ENCODE results near the gene GLIPR1. TPM values are rescaled to one million over a fixed set of nuclear protein-coding genes. Genes with fewer than 3 reads are reported as not detected.
"Not testable (repeated sequence)": the region's sequence is repeated elsewhere in the genome, so short reads cannot be mapped to it uniquely, and the experiment has no call there.

GLIPR1 gene
- total RNA-seq, 1 experiment from 2014 or later, result 42.0 TPM

GRCh38 chr12:75521224-75521623 lies 40.7 kb downstream of the GLIPR1 start:
- not testable (repeated sequence) for DNase-seq (ENCODE audit: low spot score)

- DNase-seq (ENCODE audit: low spot score), result not testable (repeated sequence)
These were observed 41.6 kb downstream of the GLIPR1 start for GRCh38 chr12:75522124-75522523.

GRCh38 chr12:75525263-75525662 lies 44.7 kb downstream of the GLIPR1 start:
- no peak for DNase-seq (ENCODE audit: low spot score)

DNA sequence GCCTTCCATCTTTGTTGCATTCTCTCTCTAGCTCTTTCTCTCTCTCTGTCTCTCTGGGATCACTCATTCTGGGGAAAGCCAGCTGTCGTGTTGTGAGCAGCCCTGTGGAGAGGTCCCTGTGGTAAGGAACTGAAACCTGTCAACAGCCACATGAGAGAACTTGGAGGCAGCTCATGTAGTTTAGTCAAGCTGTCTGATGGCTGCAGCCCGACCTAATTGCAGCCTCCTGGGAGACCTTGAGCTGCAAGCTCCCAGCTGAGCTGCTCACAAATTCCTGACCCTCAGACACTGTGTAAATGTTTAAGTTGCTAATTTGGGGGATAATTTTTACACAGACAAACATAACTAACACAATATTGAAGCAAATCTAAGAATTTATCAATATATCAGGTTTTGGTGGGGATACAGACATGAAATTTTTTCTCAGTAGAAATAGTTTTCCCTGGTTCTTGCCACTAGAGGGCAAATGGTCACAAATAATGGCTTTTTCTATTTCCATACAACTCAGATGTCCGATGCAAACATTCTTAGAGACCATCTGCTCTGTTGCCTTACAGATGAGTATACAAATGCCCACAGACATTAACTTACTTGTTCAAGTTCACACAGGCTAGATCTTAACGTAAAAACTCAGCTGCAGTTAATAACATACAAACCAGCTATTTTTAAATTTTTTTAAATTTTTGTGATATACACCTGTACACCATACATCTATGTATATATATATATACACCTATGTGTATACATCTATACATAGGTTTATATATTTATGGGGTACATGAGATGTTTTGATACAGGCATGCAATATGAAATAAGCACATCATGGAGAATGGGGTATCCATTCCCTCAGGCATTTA lies 46.3 kb downstream of the GLIPR1 start:
- peak; percentile 59 for DNase-seq (ENCODE audit: low spot score)

DNA sequence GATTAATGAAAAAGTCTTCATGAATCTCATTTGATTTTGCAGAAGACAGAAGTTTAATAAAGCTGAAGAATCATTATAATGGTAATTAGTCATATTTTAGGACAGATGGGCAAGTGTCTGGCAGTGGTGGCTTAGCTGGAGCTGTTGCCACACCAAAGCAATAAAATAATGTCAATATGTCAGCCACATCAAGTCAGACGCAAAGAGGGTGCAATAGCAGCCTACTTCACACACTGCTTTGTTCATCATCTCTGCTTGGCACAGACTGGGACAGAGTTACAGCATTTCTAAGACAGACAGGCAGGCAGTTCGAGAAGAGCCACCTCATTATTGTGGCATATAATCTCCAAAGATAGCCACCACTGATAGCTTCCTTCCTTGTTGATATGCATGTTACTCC lies 47.7 kb downstream of the GLIPR1 start:
- DNase-seq (ENCODE audit: low spot score), result no peak

DNA sequence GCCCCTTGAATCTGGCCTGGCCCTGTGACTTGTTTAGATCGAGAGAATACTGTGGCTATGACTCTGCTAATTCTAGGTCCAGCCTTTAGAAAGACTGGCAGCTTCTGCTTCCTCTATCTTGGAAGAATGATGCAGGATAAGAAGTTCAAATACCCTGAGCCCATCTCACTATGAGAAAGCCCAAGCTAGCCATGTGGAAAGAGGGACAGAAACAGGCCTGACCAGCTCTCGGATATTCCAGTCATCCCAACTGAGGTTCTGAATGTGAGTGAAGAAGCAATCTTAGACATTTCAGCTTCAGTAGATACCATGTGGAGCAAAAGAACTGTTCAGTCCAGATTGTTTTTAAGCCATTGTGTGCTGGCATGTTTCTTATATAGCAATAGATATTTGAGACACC lies 48.1 kb downstream of the GLIPR1 start:
- DNase-seq (ENCODE audit: low spot score), result no peak

- DNase-seq (ENCODE audit: low spot score), result no peak
These were observed 48.8 kb downstream of the GLIPR1 start for GRCh38 chr12:75529316-75529715.

DNA sequence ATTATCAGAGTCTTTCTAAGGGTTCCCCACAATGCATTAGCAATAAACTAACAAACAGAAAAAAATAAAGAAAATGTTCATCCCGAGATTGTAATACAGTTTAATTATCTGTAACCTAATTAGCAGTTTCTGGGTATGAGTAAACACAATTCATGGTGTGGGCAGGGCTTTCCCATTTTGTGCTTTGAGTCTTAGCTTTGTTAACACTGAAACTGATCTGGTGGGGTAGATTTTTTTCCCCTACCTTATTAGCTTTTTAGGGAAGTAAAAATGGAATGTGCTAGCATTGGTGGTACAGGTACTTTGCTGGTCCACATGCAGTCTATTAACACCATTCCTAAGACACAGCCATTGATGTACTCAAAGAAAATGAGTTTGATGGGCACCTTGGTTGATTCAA lies 49.3 kb downstream of the GLIPR1 start:
- no peak for DNase-seq (ENCODE audit: low spot score)

DNA sequence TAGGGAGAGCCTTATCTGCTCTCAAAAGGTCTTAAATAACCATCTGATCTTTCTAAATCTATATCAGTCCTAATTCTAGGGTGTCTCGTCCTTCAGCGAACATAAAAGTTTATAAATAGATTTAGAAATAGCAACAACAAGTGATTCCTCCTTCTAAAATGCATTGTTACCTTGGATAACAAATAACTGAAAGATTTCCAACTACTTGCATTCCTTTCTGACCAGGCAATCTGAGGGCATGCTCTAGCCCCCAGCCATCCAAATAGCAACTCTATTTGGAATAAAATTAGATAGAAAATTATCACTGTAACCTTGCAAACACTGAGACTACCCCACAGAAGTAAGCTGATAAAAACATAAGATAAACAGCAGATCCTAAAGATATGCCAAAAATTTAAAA lies 52.7 kb downstream of the GLIPR1 start:
- DNase-seq (ENCODE audit: low spot score), result no peak

DNA sequence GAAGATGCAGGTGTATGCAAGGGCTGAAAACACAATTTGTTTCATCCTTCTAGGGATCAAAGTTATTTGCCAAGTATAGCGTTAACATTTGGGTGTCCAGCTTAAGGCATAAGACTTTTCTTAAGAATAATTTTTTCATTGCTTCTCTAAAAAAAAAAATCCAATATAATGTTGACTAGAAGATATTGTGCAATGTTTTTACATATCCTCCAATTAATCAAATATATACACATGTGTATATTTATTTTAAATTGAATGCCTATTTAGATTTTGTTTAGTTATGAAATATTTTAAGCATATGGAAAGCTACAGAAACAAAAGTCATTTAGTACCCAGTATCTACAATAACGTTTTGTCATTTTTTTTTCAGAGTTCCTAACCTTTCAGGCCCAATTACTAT lies 59.3 kb downstream of the GLIPR1 start:
- DNase-seq (ENCODE audit: low spot score), result no peak

DNA sequence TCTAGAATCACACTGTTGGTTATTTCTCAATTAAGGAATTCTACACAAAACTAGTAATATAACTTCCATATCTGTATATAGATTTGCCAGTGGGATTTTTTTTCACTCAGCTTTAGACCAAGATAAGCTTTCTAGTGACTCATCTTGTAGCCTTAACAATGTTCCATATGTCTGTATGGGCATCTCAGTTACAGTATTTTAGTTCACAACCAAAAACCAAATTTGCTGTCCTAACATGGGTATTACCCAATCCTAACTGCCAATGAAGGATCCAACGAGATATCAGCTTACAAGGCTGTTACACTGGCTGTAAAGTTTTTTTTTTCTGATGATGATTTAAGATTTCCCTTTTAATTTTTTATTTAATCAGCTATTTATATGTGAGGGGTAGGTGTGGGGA lies 62.4 kb downstream of the GLIPR1 start:
- DNase-seq (ENCODE audit: low spot score), result no peak

DNA sequence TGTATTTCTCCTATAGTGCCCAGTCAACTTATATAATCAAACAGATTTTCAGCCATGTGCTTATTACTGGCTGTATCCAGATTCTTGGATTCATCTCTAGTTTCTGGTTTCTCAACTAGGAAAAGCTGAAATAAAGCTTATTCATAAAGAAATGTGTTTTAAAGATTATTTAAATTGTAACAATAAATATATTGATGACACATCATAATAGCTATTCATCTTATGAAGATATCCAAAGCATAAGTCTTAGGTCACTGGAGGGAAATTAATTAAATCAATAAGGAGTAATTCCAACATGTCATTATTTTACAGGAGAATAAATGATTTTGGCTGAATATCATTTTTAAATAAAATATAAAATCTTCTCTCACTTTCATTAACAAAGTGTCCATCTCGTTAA lies 63.0 kb downstream of the GLIPR1 start:
- no peak for DNase-seq (ENCODE audit: low spot score)

- DNase-seq (ENCODE audit: low spot score), result no peak
These were observed 65.1 kb downstream of the GLIPR1 start for GRCh38 chr12:75545636-75546035.

- no peak for DNase-seq (ENCODE audit: low spot score)
These were observed 68.3 kb downstream of the GLIPR1 start for GRCh38 chr12:75548879-75549278.

DNA sequence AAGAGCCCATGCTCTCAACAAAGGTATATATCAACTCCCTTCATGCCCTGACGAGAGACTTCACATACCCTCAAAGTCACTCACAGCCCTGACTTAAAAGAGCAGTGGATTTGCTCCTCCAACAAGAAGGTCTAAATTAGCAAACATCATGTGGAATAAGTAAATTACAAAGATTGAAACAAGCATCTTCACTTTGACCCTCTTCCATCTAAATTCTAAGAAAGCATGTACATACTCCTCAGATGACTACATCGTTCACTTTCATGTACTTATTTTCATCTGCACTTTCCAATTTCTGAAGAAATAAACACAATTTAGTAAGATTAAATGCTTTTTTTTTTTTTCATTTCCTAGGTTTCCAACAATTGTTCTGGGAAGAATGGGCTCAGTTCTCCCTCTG lies 69.4 kb downstream of the GLIPR1 start:
- DNase-seq (ENCODE audit: low spot score), result no peak

DNA sequence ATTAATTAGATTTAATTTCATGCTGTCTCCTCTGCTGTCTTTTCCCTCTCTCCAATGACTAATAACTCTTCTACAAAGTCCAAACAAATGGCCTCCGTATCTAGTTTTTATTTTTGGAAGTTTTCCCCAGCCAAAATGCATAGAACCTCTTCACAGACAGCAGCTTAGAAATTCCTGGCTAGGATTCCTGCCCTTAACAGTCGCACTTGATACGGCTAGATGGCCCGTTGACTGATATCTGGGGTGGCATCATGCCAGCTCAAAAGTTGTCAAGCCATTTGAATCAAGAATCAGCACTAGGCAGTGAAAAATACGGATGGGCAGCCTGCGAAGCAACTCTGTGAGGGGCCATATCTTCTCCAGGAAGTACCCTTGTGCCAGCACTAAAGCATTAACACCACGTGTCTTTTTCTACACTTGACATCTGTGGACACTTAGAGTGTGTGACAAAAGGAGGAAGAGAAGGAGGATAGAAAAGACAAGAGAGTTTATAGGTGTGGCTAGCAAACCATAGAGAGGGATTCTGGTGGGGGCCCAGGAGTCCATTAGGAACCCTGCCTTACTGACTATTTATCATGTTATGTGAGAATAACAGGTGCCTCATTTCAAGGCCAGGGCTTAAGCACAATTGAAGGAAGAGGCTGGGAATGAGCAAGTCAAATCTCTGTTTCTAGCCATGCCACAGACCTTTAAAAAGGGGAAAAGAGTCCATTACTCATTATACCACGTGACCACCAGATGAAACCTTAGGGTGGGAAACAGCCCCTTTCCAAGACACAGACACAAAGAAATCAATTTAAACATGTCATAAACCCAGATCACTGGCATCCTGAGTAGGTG lies 70.1 kb downstream of the GLIPR1 start:
- DNase-seq (ENCODE audit: low spot score), result no peak

GRCh38 chr12:75551477-75551876 lies 70.9 kb downstream of the GLIPR1 start:
- no peak for DNase-seq (ENCODE audit: low spot score)

DNA sequence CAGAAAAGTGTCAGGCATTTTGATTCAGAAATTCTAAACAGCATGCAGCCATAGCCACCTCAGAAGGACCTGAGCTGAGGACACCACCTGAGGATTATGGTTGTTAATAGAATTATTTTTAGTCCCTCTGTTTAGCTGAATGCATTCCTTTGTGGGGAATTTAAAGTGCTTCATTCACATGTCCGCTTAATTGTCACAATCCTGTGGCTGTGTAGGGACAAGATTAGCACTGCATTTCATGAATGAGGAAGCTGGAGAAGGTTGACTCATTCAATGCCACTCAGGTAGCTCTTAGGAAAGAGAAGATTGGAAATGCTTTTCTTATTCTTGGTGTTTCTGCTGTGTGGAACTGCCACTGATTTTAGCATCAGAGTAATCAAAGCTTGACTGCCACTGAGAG lies 72.8 kb downstream of the GLIPR1 start:
- peak; percentile 9 for DNase-seq (ENCODE audit: low spot score)

Other genes with a start within 250 kb of the GLIPR1 start
- 3.0 and 6.6 TPM in 2 replicates for gene CAPS2, start 150.4 kb upstream of the GLIPR1 start, total RNA-seq (2014; rRNA removed; shearing (Covaris generic))
- gene GLIPR1L1, start 146.1 kb upstream of the GLIPR1 start, total RNA-seq (2014; rRNA removed; shearing (Covaris generic)), result not detected in 2 replicates
- gene GLIPR1L2, start 89.7 kb upstream of the GLIPR1 start, total RNA-seq (2014; rRNA removed; shearing (Covaris generic)), result 0.14 TPM in 1 of 2 replicates, not detected in the other
- gene KRR1, start 30.9 kb downstream of the GLIPR1 start, total RNA-seq (2014; rRNA removed; shearing (Covaris generic)), result 49.2 and 76.8 TPM in 2 replicates

Measured in H4 (cell line).